HCT116 (cell line): ENCODE measurements around the gene ARHGAP18.

Experiments used
- CTCF ChIP-seq, 3 experiments: fragments of 200-600 bp in 1 of 3; sonication (generic) in 1 of 3; IDR thresholded peaks in 2 of 3; conservative IDR thresholded peaks in 1 of 3; 2 replicates each; pipeline ENCODE4 v1.5.1; 2012 to 2017; ENCODE audit warnings: low read depth in 2 of 3, low read length in 2 of 3, antibody characterized with exemption in 1 of 3, borderline replicate concordance in 1 of 3, control low read depth in 1 of 3, mild to moderate bottlenecking in 1 of 3, mixed read lengths in 1 of 3, mixed run types in 1 of 3, moderate library complexity in 1 of 3; ENCODE audit not compliant: insufficient read depth in 1 of 3
- POLR2A ChIP-seq: IDR thresholded peaks from 2 replicates; pipeline ENCODE4 v1.7.0; 2011; ENCODE audit warnings: borderline replicate concordance; ENCODE audit not compliant: insufficient read depth, insufficient read length; ENCODE audit errors: extremely low read depth
- TCF7L2 ChIP-seq: IDR thresholded peaks from 2 replicates; pipeline ENCODE4 v1.7.0; 2011; ENCODE audit warnings: borderline replicate concordance, inconsistent platforms; ENCODE audit not compliant: insufficient read depth, insufficient read length; ENCODE audit errors: extremely low read depth
- TF ChIP-seq, protein P1 (sequence below): IDR thresholded peaks from 2 replicates; pipeline ENCODE4 v1.6.1; 2012

- TF ChIP-seq CTCF (IDR thresholded peaks at IDR 0.05 in 2 of 3, conservative IDR thresholded peaks at IDR 0.05 in 1 of 3; ENCODE audit: borderline replicate concordance in 1 of 3, insufficient read depth in 1 of 3, low read depth in 2 of 3, low read length in 2 of 3) (no peak), TCF7L2 (no peak), POLR2A (no peak)
- TF ChIP-seq, protein P1, sequence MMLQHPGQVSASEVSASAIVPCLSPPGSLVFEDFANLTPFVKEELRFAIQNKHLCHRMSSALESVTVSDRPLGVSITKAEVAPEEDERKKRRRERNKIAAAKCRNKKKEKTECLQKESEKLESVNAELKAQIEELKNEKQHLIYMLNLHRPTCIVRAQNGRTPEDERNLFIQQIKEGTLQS = no peak
Measured at GRCh38 chr6:129568015-129568414, 142.0 kb downstream of the ARHGAP18 start.
